HG03060 (cell line): Measurements from ENCODE around the gene C12orf42.

Experiments used
- ATAC-seq: cut with Tn5 transposase; IDR thresholded peaks from one replicate; pipeline ENCODE4 v1.9.1; 2021; ENCODE audit warnings: low read depth, moderate number of reproducible peaks; ENCODE audit not compliant: unreplicated experiment

C12orf42 gene

DNA sequence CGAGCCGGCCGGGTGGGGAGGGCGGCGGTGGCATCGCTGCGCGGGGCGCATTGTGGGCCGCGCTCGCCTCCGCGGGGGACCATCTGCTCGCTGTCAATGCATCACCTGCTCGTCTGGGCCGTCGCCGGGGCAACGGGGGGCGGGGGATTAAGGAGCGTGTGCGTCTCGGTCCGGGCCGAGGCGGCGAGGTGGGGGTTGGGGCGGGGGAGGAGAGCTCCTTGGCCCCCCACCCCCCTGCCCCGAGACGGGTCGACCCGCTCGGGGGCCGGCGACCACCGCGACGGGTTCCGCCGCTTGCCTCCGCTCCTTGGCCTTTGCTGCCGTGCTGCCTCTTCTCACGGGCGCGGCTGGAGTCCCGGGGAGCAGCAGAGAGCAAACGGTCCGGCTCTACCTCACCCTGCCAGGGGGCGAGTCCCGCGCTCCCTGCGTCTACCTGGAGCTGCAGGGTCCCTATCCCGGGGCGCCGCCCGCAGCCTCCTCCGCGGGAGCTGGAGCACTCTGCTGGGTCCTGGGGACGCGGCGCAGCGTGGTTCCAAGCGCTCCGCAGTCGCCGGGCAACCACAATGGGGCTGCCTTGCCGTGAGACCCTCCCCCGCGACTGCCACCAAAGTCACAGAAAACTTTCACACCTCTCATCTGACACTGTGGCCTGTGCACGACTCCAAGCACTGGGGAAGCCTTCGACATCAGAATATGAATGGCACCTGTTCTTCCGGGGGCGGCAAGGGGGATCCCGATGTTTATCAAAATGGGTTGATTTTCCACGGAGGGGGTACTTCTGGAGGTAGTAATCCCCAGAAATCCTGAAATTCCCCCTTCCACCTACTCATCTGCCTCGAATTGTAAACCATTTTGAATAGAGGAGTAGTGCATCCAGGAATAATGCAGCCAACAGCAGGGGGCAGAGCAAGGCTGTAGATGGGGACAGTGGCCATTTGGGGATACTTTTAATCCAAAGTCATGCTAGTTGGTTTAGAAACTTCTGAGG is at the start of gene C12orf42:
Gene C12orf42 (minus strand): TSS at position 500 of the 988 bp plus-strand sequence. CDS start 17,542 bp downstream, outside the sequence.
- ATAC-seq: no peak

DNA sequence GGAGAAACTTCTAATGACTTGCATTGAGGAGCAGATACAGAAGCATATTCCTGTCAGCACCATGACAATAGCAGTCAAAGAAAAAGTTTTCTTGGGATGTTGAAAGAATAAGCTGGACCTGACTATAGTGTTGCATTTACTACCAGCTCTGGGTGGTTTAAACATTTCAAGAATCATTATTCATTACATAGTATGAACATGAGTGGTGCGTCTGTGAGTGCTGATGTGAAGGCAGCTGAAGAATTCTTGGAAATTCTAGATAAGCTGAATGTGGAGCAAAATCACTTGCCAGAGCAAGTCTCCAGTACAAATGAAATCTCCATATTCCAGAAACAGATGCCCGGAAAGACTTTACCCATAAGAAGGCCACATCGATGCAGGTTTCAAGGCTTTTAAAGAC is 46.3 kb upstream of the C12orf42 start:
- no peak for ATAC-seq

- no peak for ATAC-seq
Measured at GRCh38 chr12:103540319-103540718, 44.6 kb upstream of the C12orf42 start.

- ATAC-seq: no peak
Measured at GRCh38 chr12:103538397-103538796, 42.6 kb upstream of the C12orf42 start.

GRCh38 chr12:103530307-103531066 is 34.7 kb upstream of the C12orf42 start:
- no peak for ATAC-seq

DNA sequence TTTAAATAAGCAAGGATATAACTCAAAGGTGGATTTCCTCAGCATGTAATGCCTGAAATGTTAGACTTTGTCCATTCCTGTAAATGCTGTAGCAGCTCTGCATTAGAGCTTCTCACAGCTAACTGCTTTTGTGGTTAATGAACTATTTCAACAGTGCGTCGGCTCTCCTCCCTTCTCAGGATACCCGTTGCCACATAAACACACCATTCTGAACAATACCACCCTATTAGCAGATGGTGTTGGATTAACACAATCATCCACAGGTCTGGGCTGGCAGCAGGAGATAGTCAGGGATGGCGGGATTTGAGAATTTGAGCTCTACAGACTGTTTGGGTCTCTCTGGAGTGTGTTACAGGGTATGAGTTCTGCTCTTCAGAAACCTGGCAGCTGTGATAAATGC is 33.5 kb upstream of the C12orf42 start:
- no peak for ATAC-seq

DNA sequence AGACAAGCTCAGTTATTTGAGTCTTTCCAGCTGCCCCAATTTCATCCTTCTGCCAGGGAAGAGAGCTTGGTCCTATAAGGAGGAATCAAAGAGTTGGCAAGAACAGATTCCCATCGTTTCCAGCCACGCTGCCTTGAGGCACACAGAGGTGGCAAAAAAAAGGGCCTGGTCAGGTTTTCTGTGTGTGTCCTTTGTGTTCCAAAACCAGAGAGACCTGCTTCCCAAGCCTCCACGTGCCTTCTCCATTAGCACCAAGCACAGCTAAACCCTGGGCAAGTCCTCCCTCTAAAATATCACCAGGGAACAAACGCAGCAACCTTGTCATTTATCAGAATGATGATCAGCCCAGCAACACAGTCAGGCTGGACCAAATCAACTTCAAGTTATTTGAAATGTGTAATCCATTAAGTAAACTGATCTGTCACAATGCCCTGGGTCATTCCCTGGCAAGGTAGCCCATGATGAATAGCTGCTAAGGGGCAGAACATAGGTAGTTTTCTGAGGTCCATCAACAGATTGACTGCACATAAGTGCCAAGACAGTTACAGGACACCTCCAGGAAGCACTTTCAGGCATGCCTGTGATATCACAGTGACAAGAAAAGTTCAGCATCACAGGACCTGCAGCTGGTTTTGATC is 28.6 kb upstream of the C12orf42 start:
- no peak for ATAC-seq

DNA sequence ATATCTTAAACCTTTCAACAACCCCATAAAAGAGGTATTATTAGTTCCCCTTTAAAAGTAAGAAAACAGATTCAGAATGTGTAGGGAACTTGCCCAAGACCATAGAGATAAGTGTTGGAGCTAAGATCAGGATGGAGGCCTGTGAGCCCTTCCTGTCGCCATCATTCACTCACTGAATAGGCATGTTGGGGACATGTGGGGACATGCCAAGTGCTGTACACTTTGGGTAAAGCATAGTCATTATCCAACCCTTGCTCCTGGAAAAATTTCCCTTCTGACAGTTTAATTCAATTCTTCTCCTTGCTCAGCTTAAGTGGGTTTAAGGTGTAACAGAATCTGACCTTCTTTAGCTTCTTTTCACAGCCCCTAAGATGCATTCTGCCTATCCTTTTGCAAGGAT is 28.0 kb upstream of the C12orf42 start:
- ATAC-seq: no peak

DNA sequence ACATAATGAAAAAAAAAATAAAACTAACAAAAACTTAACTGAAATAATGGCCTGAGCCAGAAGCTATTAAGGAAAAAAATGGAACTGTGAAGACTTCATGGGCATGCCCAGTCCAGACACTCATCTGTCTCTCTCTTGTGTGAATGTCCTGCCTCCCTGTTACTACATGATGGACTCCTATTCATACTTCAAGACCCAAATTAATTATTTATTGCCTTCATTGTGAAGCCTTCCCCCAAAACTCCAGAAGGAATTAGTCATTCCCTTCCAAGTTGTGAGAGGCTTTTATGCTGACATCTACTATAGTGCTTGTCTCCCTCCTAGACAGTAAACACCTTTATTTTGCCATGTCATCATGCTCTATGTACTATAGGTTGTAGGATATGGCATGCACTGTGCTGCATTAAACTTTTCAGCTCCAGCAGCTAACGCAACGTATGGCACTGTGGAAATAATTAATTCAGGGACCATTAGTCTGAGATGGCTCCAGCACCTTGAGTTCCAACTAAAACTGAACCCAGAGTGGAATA is 25.0 kb upstream of the C12orf42 start:
- ATAC-seq: no peak

GRCh38 chr12:103519632-103520031 is 23.9 kb upstream of the C12orf42 start:
- ATAC-seq: no peak

- ATAC-seq: no peak
Measured at GRCh38 chr12:103518899-103519298, 23.1 kb upstream of the C12orf42 start.

GRCh38 chr12:103517161-103517560 is 21.4 kb upstream of the C12orf42 start:
- no peak for ATAC-seq

DNA sequence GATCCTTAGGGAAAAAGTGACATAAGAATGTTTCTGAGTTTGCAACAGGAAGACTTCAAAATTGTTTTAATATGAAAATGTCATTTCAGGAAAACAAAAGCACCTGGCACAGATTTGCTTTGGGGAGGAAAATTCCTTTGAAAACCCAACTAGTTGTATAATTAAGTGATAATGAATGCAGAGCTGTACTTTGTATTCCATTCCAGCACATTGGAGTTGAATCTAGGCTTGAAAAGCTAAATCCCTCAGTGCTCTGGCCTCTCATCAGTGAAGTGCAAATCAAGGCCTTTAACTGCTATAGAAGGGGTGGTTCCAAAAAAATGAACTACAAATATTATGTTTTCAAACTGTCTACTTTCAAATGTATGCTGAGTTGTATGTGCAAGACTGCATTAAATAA is 19.6 kb upstream of the C12orf42 start:
- ATAC-seq: no peak

DNA sequence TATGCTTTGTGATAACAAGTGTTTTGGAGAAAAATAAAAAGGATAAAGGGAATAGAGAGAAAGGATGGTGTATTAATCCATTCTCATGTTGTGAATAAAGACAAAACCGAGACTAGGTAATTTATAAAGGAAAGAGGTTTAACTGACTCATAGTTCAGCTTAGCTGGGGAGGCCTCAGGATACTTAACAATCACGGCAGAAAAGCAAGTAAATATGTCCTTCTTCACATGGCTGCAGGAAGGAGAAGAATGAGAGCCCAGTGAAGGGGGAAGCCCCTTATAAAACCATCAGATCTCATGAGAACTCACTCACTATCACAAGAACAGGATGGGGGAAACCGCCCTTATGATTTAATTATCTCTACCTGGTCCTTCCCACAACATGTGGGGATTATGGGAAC is 18.1 kb upstream of the C12orf42 start:
- ATAC-seq: no peak

DNA sequence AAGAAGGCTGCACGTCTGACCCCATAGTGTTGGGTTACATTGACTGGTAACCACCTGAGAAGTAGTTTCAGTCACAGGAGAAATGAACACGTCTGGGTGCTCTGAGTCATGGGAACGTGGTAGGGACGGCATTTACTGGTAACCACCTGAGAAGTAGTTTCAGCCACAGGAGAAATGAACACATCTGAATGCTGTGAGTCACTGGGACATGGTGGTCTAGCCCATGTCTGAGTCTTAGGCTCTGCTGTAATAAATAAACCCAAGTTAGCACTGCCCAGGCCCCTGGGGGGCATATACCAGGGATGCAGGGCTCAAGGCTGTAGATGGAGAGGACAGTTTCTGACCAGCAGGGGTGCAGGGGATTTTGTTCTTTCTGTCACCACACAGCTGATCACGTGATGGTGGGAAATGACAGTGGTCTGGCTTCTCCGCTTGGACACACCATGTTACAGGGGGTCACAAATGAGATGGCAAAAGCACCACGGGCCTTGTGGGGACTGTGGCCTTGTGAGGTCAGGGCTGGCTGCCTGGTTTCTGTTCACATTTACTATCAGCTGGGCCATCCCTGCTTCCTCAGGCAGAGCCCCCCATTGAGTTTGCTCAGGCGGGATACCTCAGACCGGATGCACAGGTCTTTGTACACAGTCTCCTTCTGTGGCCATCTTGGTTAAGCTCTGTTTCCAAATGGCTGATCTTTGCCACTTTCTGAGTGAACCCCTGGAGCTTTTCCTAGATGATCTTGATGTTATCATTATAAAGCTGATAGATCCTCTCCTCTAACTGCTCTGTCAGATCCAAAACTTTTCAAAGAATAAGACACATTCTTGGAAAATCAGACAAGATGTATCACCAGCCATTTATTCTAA is 9.8 kb upstream of the C12orf42 start:
- ATAC-seq: peak; percentile 97

DNA sequence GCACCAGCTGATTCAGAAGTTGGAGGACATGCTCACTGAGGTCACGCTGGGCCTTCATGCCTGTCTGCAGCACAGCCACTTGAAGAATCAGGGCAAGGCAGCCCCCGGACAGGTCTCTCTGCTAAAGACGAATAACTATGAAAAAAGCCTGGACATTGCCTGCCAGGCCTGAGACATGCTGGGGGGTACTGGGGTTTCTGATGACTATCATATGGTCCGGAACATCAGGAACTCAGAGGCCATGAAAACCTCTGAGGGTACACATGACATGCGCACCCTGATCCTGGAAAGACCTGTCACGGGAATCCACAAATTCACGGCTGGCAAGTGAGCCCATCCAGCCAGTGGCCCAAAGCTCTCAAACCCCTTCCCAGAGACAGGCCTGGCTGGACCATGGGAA is 8.8 kb upstream of the C12orf42 start:
- ATAC-seq: no peak

DNA sequence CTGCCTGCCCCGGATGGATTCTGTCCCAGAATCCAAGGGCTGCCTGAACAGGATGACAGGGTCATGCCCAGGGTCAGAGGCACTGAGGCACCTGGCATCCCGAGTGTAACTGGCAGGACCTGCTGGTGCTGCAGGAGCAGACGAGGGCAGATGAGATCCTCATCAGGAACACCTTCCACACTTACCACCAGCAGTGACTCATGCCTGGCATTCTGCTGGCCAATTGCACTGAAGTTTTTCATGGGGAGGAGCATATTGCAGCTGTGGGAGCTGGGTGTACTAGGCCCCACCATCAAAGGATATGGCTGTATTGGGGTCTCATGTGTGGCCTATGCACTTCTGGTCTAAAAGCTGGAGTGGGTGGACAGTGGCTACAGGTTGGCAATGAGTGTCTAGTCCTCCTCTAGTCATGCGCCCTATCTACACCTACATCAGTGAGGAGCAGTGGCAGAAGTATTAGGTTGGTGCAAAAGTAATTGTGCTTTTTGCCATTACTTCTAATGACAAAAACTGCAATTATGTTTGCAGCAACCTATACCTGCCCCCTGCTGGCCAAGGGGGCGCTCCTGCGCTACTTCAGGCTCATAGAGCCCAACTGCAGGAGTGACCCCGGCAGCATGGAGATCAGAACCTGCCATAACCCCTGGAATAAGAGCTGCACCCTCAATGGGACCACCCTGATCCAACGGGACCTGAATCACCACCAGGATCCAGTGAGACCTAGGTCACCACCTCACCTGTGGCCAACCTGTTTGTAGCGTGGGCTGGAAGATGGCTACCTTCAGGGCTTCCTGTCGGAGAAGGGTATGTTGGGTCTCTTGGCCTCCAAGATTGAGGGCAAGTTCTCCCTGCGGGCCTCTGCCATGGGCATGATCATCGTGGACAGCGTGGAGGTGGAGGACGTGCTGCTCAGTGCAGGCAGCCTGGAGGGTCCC is 8.0 kb upstream of the C12orf42 start:
- ATAC-seq: no peak

DNA sequence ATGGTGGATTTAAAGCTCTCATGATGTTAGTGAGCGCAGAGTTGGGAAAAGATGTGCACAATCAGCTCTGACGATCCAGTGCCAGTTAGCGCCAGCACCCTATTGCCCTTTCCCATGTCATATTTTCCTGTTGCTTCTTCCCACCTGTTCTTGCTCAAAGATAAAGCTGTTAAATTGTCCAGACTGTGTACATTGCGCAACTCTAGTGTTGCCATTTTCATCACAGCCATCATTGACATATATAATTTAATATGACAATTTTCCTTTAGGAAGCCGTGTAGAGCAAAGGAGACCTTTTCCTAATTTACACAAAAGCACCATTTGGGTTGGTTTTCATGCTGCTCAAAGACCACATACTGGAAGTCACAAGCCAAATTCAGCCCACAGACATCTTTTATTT is 5.7 kb upstream of the C12orf42 start:
- ATAC-seq: no peak

DNA sequence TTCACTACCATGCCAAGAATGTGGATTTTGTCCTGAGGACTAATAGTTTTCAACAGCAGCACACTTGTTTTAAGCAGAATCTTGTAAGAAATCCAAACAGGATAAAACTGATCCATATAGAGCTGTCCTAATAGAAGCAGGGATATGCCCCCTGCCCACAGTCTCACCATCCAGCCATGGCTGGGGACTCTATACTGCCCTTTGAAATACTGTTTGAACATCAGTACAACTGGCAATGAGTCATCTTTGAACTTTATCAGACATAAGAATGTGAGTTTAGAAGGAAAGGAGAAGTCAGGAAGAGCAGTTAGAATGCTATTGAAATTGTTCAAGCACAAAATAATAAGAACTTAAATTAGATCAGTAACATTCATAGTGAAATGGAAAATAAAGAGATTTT is 3.8 kb upstream of the C12orf42 start:
- no peak for ATAC-seq
